Thyroid gland (tissue), 4 donors: ENCODE data around the gene CBR3. TPM values are rescaled to one million over a fixed set of nuclear protein-coding genes. Genes with fewer than 3 reads are reported as not detected.
A peak's percentile ranks its signal among the peaks of the same experiment; 100 is the strongest.

ENCODE experiments used
- DNase-seq, 2 donors: peaks; one replicate each; pipeline ENCODE4 v3.0.0-alpha.2; 2019
- H3K27ac ChIP-seq, 3 donors: fragments of 200-600 bp; sonication (generic); 1 replicate in 2 of 3; 2 replicates in 1 of 3; pipeline ENCODE4 v1.5.1; 2016 to 2019; ENCODE audit warnings: mild to moderate bottlenecking in 1 of 3, moderate library complexity in 1 of 3
- H3K27me3 ChIP-seq: fragments of 200-600 bp; sonication (generic); one replicate; pipeline ENCODE4 v1.5.1; 2019
- H3K36me3 ChIP-seq, 2 donors: fragments of 200-600 bp; sonication (generic); one replicate each; pipeline ENCODE4 v1.5.1; 2016 to 2019
- H3K4me1 ChIP-seq, 2 donors: fragments of 200-600 bp; sonication (generic); one replicate each; pipeline ENCODE4 v1.5.1; 2017 to 2019
- H3K4me3 ChIP-seq, 3 donors: fragments of 200-600 bp; sonication (generic); replicated peaks in 1 of 3; 1 replicate in 2 of 3; 2 replicates in 1 of 3; pipeline ENCODE4 v1.5.1; 2016; ENCODE audit warnings: mild to moderate bottlenecking in 1 of 3
- H3K9me3 ChIP-seq: fragments of 200-600 bp; sonication (generic); one replicate; pipeline ENCODE4 v1.5.1; 2017
- POLR2A ChIP-seq, 2 donors: fragments of 450-650 bp; IDR thresholded peaks; one replicate each; pipeline ENCODE4 v1.6.1; 2017; ENCODE audit warnings: antibody characterized with exemption in 2 of 2, mild to moderate bottlenecking in 2 of 2, moderate library complexity in 1 of 2
- WGBS, 2 donors: methylation state at CpG; one replicate each; pipeline ENCODE4 v1.1.5; 2017; 5-methylcytosine and 5-hydroxymethylcytosine counted together
- intact Hi-C: fragments of 100-400 bp; cut with DNase I; formaldehyde crosslinking; loops from one replicate; pipeline ENCODE4 v1.15.1; 2023
- total RNA-seq, 4 donors: library from RNA; depleted of rRNA; stranded (reverse); fragments of >200 nt; gene quantifications; one replicate each; pipeline ENCODE4 v1.2.3, GENCODE V29; 2016
- TF ChIP-seq, protein P1 (sequence below), 6 experiments: fragments of 200-600 bp in 3 of 6; fragments of 450-650 bp in 3 of 6; sonication (generic) in 3 of 6; IDR thresholded peaks; one replicate each; pipeline ENCODE4 v1.5.1; 2016 to 2019; ENCODE audit warnings: antibody characterized with exemption in 6 of 6, mild to moderate bottlenecking in 2 of 6, inconsistent platforms in 1 of 6, moderate library complexity in 1 of 6

CBR3 gene
- total RNA-seq, 4 donors from 2014 or later, result 5.0 to 23.6 (median 6.5) TPM

DNA sequence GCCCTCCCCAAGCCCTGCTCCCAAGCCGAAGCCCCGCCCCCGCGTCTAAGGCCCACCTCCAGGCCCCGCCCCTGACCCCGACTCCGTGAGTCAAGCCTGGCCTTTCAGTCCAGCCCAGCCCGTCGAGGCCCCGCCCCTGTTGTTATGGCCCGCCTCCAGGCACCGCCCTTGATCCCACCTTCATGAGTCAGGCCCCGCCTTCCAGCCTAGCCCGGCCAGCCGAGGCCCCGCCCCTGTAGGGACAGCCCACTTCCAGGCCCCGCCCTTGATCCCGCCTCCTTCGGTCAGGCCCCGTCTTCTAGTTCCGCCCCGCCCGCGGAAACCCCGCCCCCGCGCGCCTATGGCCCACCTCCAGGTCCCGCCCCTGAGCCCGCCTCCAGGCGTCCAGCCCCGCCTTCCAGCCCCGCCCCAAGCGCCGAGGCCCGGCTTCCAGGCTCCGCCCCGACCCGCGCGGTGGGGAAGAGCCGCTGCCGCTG, 21.5 kb downstream of the CBR3 start:
- WGBS, 2 donors, result 2 to 3% methylated on average over 10 to 15 of the region's 43 CpGs
- no peaks in the 10 kb centered on the region for H3K36me3 ChIP-seq
- no peaks in the 10 kb centered on the region for H3K27me3 ChIP-seq
- intact Hi-C loops, result no loop called here
- peak; percentile 100 for DNase-seq
- peaks cover 7 to 18% of the 10 kb centered on the region in 2 donors for H3K4me1 ChIP-seq
- TF ChIP-seq, protein P1, sequence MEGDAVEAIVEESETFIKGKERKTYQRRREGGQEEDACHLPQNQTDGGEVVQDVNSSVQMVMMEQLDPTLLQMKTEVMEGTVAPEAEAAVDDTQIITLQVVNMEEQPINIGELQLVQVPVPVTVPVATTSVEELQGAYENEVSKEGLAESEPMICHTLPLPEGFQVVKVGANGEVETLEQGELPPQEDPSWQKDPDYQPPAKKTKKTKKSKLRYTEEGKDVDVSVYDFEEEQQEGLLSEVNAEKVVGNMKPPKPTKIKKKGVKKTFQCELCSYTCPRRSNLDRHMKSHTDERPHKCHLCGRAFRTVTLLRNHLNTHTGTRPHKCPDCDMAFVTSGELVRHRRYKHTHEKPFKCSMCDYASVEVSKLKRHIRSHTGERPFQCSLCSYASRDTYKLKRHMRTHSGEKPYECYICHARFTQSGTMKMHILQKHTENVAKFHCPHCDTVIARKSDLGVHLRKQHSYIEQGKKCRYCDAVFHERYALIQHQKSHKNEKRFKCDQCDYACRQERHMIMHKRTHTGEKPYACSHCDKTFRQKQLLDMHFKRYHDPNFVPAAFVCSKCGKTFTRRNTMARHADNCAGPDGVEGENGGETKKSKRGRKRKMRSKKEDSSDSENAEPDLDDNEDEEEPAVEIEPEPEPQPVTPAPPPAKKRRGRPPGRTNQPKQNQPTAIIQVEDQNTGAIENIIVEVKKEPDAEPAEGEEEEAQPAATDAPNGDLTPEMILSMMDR (IDR thresholded peaks at IDR 0.05), result no peak
- no peak for TF ChIP-seq POLR2A (IDR thresholded peaks at IDR 0.05)
- peak overlapping the region; percentile 79 to 92 (median 86) for H3K4me3 ChIP-seq
- peak overlapping the region; percentile 88 to 93 (median 92) for H3K27ac ChIP-seq
- no peaks in the 10 kb centered on the region for H3K9me3 ChIP-seq

DNA sequence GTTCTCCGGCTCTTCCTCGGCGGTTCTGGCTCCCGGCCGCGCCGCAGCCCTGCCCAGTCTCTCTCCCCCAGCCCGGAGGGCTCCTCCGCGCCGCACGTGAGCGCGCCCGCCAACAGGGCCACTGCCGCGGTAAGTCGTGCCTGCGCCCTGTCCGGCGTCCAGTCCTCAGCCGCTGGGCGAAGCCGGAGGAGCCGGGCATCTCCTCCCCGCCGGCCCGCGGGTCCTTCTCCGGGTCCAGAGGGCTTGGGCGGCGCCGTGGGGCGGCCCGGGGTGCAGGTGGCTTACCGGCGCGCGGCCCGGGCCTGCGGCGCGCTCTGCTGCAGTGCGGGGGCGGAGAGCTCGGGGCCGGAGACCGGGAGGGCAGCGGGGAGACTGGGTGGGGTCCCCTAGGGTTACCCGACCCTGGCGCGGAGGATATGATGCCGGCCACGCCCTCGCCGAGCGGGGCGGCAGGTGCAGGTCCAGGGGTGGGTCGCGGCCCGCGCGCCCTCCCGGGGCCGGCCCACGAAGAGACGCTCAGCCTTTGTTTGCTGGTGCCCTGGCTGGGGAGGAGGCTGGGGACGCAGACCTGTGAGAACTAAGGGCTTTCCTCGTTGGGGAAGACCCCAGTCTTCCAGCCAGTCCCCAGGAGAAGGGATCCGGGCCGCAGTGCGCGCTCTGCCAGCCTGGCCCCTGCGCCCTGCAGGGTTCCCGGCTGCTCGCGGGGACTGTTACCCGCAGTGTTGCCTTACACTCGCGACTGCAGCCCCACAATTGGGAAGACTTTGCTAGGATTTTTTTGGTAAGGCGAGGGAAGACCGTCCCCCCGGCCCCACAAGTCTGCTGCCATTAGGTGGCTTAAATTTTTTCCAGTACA, 22.2 kb downstream of the CBR3 start, which contains the start of gene DOP1B:
Gene DOP1B, plus strand, starts transcription at position 10 of the 856 bp plus-strand sequence. CDS start 7,910 bp downstream, outside the sequence.
- DNase-seq, result peak in 1 of 2 donors; percentile 8
- Histone ChIP-seq H3K27me3 (no peaks in the 10 kb centered on the region), H3K4me3 (peak within 1 kb of the TSS; percentile 79 to 92 (median 86)), H3K36me3 (no peaks in the 10 kb centered on the region), H3K9me3 (no peaks in the 10 kb centered on the region), H3K27ac (peak within 1 kb of the TSS; percentile 88 to 93 (median 92)), H3K4me1 (peaks cover 7 to 18% of the 10 kb centered on the region in 2 donors)
- WGBS, 2 donors, result 4 to 6% methylated on average over 8 to 13 of the region's 83 CpGs
- peak; percentile 31 to 82 for TF ChIP-seq POLR2A (IDR thresholded peaks at IDR 0.05)
- TF ChIP-seq, protein P1 (IDR thresholded peaks at IDR 0.05), result no peak
- intact Hi-C loops, result no loop called here

- intact Hi-C loops, result no loop called here
Observed at GRCh38 chr21:36159356-36159921, 24.6 kb downstream of the CBR3 start.

DNA sequence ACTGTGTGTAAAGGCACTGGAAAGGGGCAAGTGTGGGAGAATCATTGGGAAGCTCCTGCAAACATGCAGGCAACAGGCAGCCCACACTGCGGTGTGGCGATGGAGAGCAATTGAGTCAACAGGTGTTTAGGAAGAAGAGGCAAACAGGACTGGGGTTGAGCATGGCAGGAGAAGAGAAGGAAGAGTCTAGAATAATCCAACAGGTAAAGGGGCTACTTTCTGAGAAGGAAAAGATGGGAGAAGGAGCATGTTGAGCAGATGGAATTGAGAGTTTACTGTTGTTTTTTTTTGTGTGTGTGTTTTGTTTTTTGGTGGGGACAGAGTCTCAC, 25.9 kb downstream of the CBR3 start:
- intact Hi-C loops, result no loop called here
- TF ChIP-seq, protein P1 (IDR thresholded peaks at IDR 0.05), result no peak
- no peak for TF ChIP-seq POLR2A (IDR thresholded peaks at IDR 0.05)
- no peak overlapping the region for H3K4me3 ChIP-seq
- H3K27me3 ChIP-seq, result no peaks in the 10 kb centered on the region
- no peak overlapping the region for H3K27ac ChIP-seq
- H3K36me3 ChIP-seq, result no peaks in the 10 kb centered on the region
- H3K4me1 ChIP-seq, result peaks cover 0 to 15% of the 10 kb centered on the region in 2 donors
- H3K9me3 ChIP-seq, result no peaks in the 10 kb centered on the region
- DNase-seq, result no peak
- WGBS, 2 donors, result 97 to 100% methylated on average over 2 of the region's 2 CpGs

More at GRCh38 chr21:36159356-36159921, 24.6 kb downstream of the CBR3 start:
- Histone ChIP-seq H3K4me3 (no peak overlapping the region), H3K36me3 (no peaks in the 10 kb centered on the region), H3K9me3 (no peaks in the 10 kb centered on the region), H3K4me1 (peaks cover 7 to 24% of the 10 kb centered on the region in 2 donors), H3K27ac (no peak overlapping the region), H3K27me3 (no peaks in the 10 kb centered on the region)
- TF ChIP-seq, protein P1 (IDR thresholded peaks at IDR 0.05), result no peak
- no peak for TF ChIP-seq POLR2A (IDR thresholded peaks at IDR 0.05)
- WGBS, 2 donors, result 82 to 83% methylated on average over 13 of the region's 13 CpGs
- no peak for DNase-seq

GRCh38 chr21:36162631-36163030, 27.8 kb downstream of the CBR3 start:
- WGBS, 2 donors, result 96 to 99% methylated on average over 5 of the region's 5 CpGs

More at GRCh38 chr21:36162631-36163030, 27.8 kb downstream of the CBR3 start:
- Histone ChIP-seq H3K9me3 (no peaks in the 10 kb centered on the region), H3K36me3 (no peaks in the 10 kb centered on the region), H3K4me1 (peaks cover 0 to 12% of the 10 kb centered on the region in 2 donors), H3K4me3 (no peak overlapping the region), H3K27me3 (no peaks in the 10 kb centered on the region), H3K27ac (no peak overlapping the region)
- no peak for DNase-seq
- TF ChIP-seq, protein P1 (IDR thresholded peaks at IDR 0.05), result no peak
- TF ChIP-seq POLR2A (IDR thresholded peaks at IDR 0.05), result no peak
- intact Hi-C loops, result no loop called here
